NCI-H460 (cell line): ENCODE results near the gene HDAC6. TPM values are rescaled to one million over a fixed set of nuclear protein-coding genes. Genes with fewer than 3 reads are reported as not detected.

Experiments used
- DNase-seq: peaks from one replicate; pipeline ENCODE4 v3.0.0-alpha.2; 2016; ENCODE audit warnings: low read depth; ENCODE audit errors: extremely low read depth
- total RNA-seq: library from RNA; depleted of rRNA; stranded (reverse); fragments of >200 nt; shearing (Covaris generic); gene quantifications from 2 replicates; pipeline ENCODE4 v1.2.3, GENCODE V29; 2014

Gene HDAC6
- total RNA-seq, 1 experiment from 2014 or later = 44.9 TPM

DNA sequence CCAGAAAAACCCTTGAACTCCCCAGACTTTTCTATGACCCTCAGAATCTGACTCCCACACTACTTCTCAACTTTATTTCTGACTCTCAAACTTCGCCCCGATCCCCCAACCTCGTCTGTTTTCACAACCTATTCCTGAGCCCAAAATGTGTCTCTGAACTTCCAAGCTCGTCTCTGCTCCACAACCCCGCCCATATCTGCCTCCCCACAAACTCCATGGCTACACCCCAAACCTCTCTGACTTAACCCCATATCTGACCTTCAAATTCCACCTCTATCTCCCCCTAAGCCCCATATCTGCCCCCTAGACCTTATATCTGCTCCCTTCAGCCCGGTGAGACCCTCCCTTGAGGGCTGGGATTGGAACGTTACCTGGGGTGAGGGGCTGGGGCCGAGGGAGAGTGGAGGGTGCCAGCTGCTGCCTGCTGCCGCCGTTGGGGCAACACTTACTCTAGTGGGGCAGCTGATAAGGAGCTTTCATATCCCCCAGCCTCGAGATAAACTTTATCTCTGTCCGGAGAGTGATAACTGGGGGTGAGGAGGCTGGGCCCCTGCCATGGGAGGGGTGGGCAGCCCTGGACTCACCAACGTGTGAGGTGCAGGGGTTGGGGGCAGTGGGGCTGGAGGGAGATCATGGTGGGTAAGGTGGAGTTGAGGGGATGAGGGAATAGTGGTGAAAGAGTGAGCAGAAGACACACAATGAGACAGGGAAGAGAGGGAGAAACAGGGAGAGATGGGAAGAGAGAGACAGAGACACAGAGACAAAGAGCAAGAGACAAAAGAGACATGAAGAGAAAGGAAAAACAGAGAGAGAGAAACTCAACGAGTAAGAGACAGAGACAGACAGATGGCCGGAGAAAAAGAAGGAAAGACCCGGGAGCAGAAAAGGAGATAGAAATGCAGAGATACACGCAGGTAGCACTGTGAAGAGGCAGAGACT is 14.1 kb upstream of the HDAC6 start:
- DNase-seq = no peak

- DNase-seq = no peak
Measured at GRCh38 chrX:48789366-48790220, 12.3 kb upstream of the HDAC6 start.

DNA sequence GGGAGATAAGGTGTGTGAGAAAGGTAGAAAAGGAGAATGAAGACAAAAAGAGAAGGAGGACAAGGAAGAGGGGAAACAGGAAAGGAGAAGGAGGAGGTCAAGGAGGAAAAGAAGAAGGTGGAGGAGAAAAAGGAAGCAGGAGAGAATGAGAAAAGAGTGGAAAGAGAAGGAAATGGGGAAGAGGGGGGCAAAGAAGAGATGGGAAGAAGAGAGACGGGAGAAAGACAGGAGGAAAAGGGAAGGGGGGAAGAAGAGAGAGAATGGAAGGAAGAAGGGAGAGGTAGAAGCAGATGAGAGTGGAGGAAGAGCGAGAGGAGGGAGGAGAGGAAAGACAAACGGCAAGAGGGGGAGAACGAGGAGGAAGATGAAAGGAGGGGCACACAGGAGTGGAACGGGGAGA is 11.4 kb upstream of the HDAC6 start:
- no peak for DNase-seq

- no peak for DNase-seq
Measured at GRCh38 chrX:48791063-48791820, 10.6 kb upstream of the HDAC6 start.

DNA sequence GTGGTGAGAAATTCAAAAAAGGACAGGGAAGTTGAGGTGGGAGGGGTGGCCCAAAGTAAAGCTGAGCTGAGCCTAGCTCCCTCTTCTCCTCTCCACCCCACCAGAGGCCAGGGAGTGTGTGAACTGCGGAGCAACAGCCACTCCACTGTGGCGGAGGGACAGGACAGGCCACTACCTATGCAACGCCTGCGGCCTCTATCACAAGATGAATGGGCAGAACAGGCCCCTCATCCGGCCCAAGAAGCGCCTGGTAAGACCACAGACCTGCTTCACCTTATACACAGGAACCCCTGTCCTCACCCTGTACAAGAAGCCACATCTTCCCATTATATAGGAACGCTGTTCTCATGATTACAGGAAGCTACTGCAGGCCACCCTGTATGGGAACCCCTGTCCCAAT is 9.6 kb upstream of the HDAC6 start:
- DNase-seq = no peak

DNA sequence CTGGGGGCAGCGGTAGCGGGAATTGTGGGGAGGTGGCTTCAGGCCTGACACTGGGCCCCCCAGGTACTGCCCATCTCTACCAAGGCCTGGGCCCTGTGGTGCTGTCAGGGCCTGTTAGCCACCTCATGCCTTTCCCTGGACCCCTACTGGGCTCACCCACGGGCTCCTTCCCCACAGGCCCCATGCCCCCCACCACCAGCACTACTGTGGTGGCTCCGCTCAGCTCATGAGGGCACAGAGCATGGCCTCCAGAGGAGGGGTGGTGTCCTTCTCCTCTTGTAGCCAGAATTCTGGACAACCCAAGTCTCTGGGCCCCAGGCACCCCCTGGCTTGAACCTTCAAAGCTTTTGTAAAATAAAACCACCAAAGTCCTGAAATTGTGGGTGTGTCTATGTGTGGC is 7.9 kb upstream of the HDAC6 start:
- no peak for DNase-seq

GRCh38 chrX:48794340-48794910 is 7.4 kb upstream of the HDAC6 start:
- DNase-seq = no peak

- no peak for DNase-seq
Measured at GRCh38 chrX:48794911-48795515, 6.9 kb upstream of the HDAC6 start.

- DNase-seq = no peak
Measured at GRCh38 chrX:48798318-48798717, 3.5 kb upstream of the HDAC6 start.

DNA sequence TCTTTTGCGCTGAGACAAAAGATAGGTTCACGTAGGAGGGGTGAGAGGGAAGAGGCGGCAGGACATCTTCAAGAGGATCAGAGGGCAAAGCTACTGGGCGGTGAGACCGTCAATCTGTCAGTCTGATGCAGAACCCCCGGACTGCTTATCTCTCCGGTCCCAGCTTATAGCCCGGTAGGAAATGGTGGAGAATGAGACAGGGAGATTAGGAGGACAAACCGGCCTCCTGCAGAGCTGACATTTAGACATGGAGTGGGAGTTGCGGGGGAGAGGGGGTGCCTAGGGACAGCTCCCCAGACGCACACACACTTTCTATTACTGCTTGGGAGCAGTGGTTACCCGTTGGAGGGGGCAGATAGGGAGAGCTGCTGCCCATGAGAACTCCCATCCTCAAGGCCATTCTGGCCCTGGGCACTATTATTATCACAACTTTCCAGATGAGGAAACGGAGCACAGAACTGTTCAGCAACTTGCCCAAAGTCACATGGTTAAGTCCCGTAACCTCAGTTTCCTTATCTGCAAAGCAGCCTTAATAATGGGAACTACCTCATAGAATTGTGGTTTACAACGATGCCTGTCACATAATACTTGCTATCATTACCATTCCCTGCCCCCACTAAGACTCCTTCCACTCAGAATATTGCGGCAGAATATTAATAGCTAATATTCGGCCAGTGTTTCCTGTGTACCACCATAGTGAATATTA is 1.1 kb upstream of the HDAC6 start:
- DNase-seq = peak; percentile 1

DNA sequence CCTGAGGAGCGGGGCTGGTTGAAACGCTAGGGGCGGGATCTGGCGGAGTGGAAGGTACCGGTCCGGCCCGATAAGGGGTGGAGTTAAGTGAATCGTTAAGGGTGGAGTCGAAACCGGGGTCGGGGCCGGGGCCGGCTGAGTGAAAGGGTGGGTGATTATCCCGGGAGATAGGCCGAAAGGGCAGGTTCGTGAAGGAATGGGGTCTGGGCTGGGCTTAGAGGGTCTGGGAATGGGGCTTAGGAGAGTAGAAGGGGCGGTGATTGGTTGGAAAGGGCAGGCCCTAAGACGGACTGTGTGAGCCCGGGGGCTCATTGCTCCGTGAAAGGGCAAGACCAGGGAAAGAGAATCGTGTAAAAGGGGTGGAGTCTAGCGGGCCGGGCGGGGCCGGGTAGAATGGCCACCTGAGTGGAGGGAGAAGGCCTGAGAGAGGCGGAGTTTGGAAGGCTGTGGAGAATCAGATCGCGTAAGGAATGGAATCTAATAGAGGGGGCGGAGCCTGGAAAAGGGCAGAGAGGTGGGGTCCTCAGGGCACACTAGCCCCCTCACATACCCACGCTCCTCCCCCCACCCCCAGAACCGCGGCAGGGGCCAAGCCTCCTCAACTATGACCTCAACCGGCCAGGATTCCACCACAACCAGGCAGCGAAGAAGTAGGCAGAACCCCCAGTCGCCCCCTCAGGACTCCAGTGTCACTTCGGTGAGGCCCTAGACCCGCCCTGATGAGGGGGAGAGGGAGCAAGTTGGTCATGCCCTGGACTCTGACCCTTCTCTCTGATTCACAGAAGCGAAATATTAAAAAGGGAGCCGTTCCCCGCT is 430 bp downstream of the HDAC6 start:
- DNase-seq = peak; percentile 86

GRCh38 chrX:48802905-48803200 is 986 bp downstream of the HDAC6 start:
- DNase-seq = no peak

- DNase-seq = peak; percentile 1
Measured at GRCh38 chrX:48806081-48806480, 4.2 kb downstream of the HDAC6 start.

- no peak for DNase-seq
Measured at GRCh38 chrX:48813644-48814043, 11.8 kb downstream of the HDAC6 start.

GRCh38 chrX:48814722-48815121 is 12.9 kb downstream of the HDAC6 start:
- DNase-seq = no peak

DNA sequence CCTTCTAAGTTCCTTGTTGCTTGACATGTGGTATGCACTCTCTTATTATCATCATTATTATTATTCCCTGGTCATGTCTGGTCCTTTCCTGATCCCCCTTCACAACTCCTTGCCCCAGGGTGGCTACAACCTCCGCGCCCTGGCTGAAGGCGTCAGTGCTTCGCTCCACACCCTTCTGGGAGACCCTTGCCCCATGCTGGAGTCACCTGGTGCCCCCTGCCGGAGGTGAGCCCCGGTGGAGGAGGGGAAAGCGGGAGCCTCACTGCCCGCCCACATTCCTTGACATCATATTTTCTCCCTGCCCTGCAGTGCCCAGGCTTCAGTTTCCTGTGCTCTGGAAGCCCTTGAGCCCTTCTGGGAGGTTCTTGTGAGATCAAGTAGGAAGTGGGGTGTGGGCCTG is 13.4 kb downstream of the HDAC6 start:
- DNase-seq = no peak

DNA sequence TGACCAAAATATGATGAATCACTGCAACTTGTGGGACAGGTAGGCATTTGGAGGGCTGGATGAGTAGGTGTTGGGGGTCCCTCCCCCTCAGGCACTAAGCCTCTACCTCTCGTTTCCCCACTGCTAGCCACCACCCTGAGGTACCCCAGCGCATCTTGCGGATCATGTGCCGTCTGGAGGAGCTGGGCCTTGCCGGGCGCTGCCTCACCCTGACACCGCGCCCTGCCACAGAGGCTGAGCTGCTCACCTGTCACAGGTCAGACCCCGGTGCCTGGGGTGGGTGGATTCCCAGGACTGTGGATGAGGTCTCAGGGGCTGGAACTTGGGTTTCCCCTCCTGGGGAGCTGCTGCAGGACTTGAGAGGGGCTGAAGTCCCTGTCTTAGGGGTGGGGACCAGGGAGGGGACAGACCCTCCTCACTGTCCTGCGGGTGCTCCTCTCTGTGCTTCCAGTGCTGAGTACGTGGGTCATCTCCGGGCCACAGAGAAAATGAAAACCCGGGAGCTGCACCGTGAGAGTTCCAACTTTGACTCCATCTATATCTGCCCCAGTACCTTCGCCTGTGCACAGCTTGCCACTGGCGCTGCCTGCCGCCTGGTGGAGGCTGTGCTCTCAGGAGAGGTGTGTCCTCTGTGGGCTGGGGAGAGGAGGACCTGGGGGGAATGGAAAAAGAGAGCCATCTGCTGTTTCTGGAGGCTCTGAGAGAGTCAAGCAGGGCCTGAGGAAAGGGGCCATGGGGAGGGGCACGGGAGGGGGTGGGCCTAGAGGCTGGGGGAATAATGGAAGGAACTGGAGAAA is 14.3 kb downstream of the HDAC6 start:
- no peak for DNase-seq

GRCh38 chrX:48818098-48818497 is 16.2 kb downstream of the HDAC6 start:
- DNase-seq = no peak
